ENCODE measurements around the gene GRAMD2A.

The GRAMD2A gene

DNA sequence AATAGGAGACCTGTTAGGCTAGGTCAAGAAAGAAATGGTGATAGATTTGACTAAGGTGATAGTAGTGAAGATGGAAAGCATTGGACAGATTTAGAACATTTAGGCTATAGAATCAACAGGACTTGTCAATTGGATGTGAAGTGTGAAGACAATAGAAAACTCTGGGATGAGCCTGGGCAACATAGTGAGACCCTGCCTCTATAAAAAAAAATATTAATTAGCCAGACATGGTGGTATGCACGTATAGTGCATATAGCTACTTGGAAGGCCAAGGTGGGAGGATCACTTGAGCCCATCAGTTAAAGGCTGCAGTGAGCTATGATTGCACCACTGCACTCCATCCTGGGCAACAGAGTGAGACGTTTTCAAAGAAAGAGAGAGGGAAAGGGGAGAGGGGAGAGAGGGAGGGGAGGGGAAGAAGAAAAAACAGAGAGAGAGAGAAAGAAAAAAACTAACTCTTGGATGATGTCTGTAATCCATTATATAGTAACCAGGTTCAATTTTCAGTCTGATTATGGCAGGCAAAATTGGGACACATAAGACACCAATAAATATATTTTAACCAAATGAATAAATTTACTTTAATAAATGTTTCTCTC, 69.8 kb downstream of the GRAMD2A start:
- 100% methylated on average over 2 of the region's 2 CpGs for WGBS (ENCODE audit: insufficient coverage)
- H3K27me3 ChIP-seq (replicated peaks in 2 of 5; ENCODE audit: control insufficient read depth in 4 of 5, insufficient read depth in 5 of 5, low read length in 4 of 5), result no peaks in the 10 kb centered on the region
- H3K9me3 ChIP-seq (ENCODE audit: control extremely low read depth in 1 of 5, control insufficient read depth in 4 of 5, insufficient read depth in 2 of 5, low read depth in 1 of 5, low read length in 4 of 5), result no peaks in the 10 kb centered on the region
- CTCF ChIA-PET, result no interaction called here
- peaks cover 0 to 2% (median 0%) of the 10 kb centered on the region in 4 experiments for H3K4me1 ChIP-seq (ENCODE audit: control extremely low read depth in 1 of 4, control insufficient read depth in 4 of 4, insufficient read depth in 4 of 4, low read length in 3 of 4)
- DNase-seq, result no peak
- no peaks in the 10 kb centered on the region for H3K36me3 ChIP-seq (ENCODE audit: control insufficient read depth in 4 of 4, insufficient read depth in 4 of 4, low read length in 3 of 4)
- no peak overlapping the region for H3K27ac ChIP-seq (ENCODE audit: insufficient read depth in 1 of 2, low read depth in 1 of 2, low read length in 2 of 2, poor library complexity in 1 of 2, severe bottlenecking in 2 of 2)
- no peak overlapping the region for H3K4me3 ChIP-seq (ENCODE audit: control insufficient read depth in 1 of 7, extremely low read depth in 1 of 7, insufficient read depth in 4 of 7, low read depth in 2 of 7, low read length in 6 of 7)
- POLR2A ChIA-PET, result no interaction called here

DNA sequence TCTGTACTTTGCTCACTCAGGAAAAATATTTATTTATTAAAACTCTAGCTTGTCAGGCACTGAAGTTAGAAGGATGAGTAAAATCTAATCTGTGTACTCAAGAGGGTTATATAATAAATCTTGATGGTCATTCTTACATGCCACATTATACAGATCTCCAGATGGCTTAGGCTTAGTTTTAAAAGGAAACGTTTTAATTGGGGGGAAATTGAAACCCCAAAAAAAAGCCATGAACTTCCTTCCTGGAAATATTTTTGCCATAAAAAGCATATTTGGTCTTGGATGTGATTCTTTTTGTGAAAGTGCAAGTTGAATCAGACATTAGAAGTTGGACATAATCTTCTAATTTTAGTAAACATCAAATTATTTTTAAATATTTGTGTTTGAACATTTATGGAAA, 73.4 kb downstream of the GRAMD2A start:
- ChIA-PET POLR2A (no interaction called here), CTCF (no interaction called here)
- Histone ChIP-seq H3K36me3 (ENCODE audit: control insufficient read depth in 4 of 4, insufficient read depth in 4 of 4, low read length in 3 of 4) (no peaks in the 10 kb centered on the region), H3K27ac (ENCODE audit: insufficient read depth in 1 of 2, low read depth in 1 of 2, low read length in 2 of 2, poor library complexity in 1 of 2, severe bottlenecking in 2 of 2) (no peak overlapping the region), H3K4me1 (ENCODE audit: control extremely low read depth in 1 of 4, control insufficient read depth in 4 of 4, insufficient read depth in 4 of 4, low read length in 3 of 4) (peaks cover 0 to 3% (median under 1%) of the 10 kb centered on the region in 4 experiments), H3K9me3 (ENCODE audit: control extremely low read depth in 1 of 5, control insufficient read depth in 4 of 5, insufficient read depth in 2 of 5, low read depth in 1 of 5, low read length in 4 of 5) (no peaks in the 10 kb centered on the region), H3K27me3 (replicated peaks in 2 of 5; ENCODE audit: control insufficient read depth in 4 of 5, insufficient read depth in 5 of 5, low read length in 4 of 5) (no peaks in the 10 kb centered on the region), H3K4me3 (ENCODE audit: control insufficient read depth in 1 of 7, extremely low read depth in 1 of 7, insufficient read depth in 4 of 7, low read depth in 2 of 7, low read length in 6 of 7) (no peak overlapping the region)
- no CpG with 5 or more reads among the region's 1 CpG for WGBS (ENCODE audit: insufficient coverage)
- no peak for DNase-seq

DNA sequence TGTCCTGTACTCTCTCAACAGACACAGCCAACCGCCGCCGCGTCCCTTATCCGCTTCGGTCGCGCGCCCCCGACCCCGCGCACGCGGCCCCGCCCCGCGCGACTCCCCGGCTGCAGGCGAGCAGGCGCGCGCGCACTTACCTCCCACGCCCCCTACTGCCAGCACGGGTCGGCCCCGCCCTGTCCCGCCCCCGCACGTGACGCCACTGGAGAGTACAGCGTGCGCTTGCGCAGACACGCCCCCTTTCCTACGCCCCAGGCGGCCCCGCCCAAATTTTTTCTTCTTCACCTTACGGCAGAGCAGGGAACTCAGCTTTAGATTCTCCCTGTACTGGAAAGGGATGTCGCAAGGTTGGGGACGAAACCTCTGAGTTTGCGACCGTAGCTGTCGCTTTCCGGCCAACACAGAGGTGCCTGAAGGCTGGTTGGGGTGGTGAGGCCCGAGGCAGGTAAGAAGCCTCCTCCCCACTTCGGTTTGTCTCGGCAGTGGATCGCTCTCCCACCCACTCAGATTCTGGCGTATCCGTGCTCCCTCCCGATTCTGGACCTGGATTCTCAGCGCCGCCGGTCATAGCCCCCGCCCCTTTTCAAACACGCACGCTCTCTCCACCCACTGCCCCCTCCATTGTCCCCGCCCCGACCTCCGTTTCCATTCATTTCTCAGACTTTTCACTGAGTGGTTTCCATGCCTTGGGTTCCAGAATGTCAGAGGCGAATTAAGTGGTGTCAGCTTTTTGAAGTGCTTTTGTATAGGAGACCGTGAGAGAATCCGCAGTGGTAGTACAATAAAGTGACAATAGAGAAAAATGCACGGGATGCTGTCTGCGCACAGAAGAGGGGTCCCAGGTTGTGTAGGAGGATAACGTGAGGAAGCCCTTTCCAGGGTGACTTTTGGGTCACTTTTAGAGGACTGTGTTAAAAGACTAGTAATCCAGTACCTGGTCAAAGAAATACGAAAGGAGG, 79.3 kb downstream of the GRAMD2A start, which contains the start of the genes MYO9A and SENP8:
MYO9A (minus strand) TSS at position 134 of the 962 bp plus-strand sequence. CDS start 71,587 bp downstream, outside the sequence.
SENP8 (plus strand) TSS at position 387 of the 962 bp plus-strand sequence. CDS start 21,221 bp downstream, outside the sequence.
- H3K4me1 ChIP-seq (ENCODE audit: control extremely low read depth in 1 of 4, control insufficient read depth in 4 of 4, insufficient read depth in 4 of 4, low read length in 3 of 4), result peaks cover 5 to 19% (median 12%) of the 10 kb centered on the region in 4 experiments
- no peaks in the 10 kb centered on the region for H3K27me3 ChIP-seq (replicated peaks in 2 of 5; ENCODE audit: control insufficient read depth in 4 of 5, insufficient read depth in 5 of 5, low read length in 4 of 5)
- H3K27ac ChIP-seq (ENCODE audit: insufficient read depth in 1 of 2, low read depth in 1 of 2, low read length in 2 of 2, poor library complexity in 1 of 2, severe bottlenecking in 2 of 2), result peak within 1 kb of the TSS; percentile 91 to 97
- POLR2A ChIA-PET, result no interaction called here
- CTCF ChIA-PET, result interaction anchor here (0.6 to 0.9 kb wide), 2 partner anchors 34 to 204 kb away, joined by 3 read pairs; no protein-coding TSS in a partner anchor
- H3K9me3 ChIP-seq (ENCODE audit: control extremely low read depth in 1 of 5, control insufficient read depth in 4 of 5, insufficient read depth in 2 of 5, low read depth in 1 of 5, low read length in 4 of 5), result no peaks in the 10 kb centered on the region
- H3K4me3 ChIP-seq (ENCODE audit: control insufficient read depth in 1 of 7, extremely low read depth in 1 of 7, insufficient read depth in 4 of 7, low read depth in 2 of 7, low read length in 6 of 7), result peak within 1 kb of the TSS; percentile 88 to 96 (median 92)
- no peaks in the 10 kb centered on the region for H3K36me3 ChIP-seq (ENCODE audit: control insufficient read depth in 4 of 4, insufficient read depth in 4 of 4, low read length in 3 of 4)
- peak; percentile 98 to 99 (median 99) for DNase-seq
- WGBS (ENCODE audit: insufficient coverage), result 0% methylated on average over 48 of the region's 69 CpGs

DNA sequence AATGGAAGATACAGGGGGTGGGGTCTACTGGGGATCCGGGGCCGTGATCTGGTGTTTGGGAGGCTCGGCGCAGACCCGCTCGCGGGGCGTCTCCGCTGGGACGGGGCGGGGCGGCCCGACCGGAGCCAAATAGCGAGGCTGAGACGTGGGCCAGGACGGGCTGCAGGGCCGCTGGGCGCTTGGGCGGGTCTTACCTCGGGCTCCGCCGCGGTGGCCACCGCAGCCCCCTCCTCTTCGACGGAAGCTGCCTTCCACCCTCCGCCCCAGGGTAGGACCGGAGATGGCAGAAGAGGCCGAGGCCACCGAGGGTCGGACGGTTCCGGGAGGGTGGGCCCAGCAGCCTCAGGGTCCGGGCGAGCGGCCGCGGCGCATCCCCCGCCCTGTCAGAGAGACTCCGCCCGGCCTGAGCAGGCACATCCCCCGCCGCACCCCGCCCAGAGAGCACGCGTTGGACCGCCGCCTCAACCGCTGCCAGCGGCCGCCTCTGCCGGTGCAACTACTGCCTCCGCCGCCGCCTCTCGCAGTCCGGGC, 80.0 kb downstream of the GRAMD2A start:
- CTCF ChIA-PET, result interaction anchor here (0.6 to 0.9 kb wide), 3 partner anchors 9 to 95 kb away, joined by 3 read pairs; no protein-coding TSS in a partner anchor
- POLR2A ChIA-PET, result no interaction called here

DNA sequence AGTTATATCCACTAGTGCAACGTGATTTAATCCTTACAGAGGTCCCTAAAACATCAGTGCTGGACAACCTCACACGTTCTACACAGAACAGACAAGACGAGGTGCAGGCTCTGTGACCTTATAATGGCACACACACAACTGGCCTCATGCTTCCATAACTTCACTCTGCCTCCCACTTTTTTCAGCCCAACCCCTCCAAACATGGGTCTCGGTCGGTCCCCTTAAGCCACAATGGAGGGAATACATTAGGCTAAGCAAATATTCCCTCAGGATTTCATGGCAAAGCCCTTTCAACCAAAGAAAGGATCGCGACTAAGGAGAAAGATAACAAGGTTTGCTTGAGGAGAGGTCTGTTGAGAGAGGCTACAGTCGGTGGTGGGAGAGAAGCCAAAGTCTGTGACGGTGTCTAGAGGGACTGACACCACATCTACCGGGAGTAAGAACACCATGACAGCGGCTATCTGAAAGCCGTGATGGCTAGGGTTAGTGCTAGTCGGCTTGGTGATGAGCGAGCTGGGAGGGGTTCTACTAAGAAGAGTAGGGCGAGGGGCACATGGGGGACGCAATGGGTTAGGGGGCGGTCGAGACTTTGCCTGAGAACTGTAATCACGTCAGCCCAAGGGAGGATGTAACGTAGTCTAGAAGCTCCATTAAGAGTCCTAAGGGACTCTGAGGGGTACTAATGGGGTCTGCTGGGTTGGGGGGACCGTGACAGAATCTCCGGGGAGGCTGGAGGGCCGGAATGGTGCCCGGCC, 80.7 kb downstream of the GRAMD2A start:
- no peaks in the 10 kb centered on the region for H3K9me3 ChIP-seq (ENCODE audit: control extremely low read depth in 1 of 5, control insufficient read depth in 4 of 5, insufficient read depth in 2 of 5, low read depth in 1 of 5, low read length in 4 of 5)
- ChIA-PET CTCF (interaction anchor here (0.6 to 0.7 kb wide), 2 partner anchors 8 to 94 kb away, joined by 3 read pairs; no protein-coding TSS in a partner anchor), POLR2A (no interaction called here)
- peak overlapping the region; percentile 88 to 95 (median 92) for H3K4me3 ChIP-seq (ENCODE audit: control insufficient read depth in 1 of 7, extremely low read depth in 1 of 7, insufficient read depth in 4 of 7, low read depth in 2 of 7, low read length in 6 of 7)
- peaks cover 5 to 19% (median 12%) of the 10 kb centered on the region in 4 experiments for H3K4me1 ChIP-seq (ENCODE audit: control extremely low read depth in 1 of 4, control insufficient read depth in 4 of 4, insufficient read depth in 4 of 4, low read length in 3 of 4)
- WGBS (ENCODE audit: insufficient coverage), result 3% methylated on average over 22 of the region's 24 CpGs
- no peaks in the 10 kb centered on the region for H3K36me3 ChIP-seq (ENCODE audit: control insufficient read depth in 4 of 4, insufficient read depth in 4 of 4, low read length in 3 of 4)
- H3K27me3 ChIP-seq (replicated peaks in 2 of 5; ENCODE audit: control insufficient read depth in 4 of 5, insufficient read depth in 5 of 5, low read length in 4 of 5), result no peaks in the 10 kb centered on the region
- DNase-seq, result peak in 2 of 3 donors; percentile 63 to 65
- H3K27ac ChIP-seq (ENCODE audit: insufficient read depth in 1 of 2, low read depth in 1 of 2, low read length in 2 of 2, poor library complexity in 1 of 2, severe bottlenecking in 2 of 2), result peak overlapping the region in 1 of 2 experiments; percentile 97

More for the DNA sequence above, 80.0 kb downstream of the GRAMD2A start:
- Histone ChIP-seq H3K4me1 (ENCODE audit: control extremely low read depth in 1 of 4, control insufficient read depth in 4 of 4, insufficient read depth in 4 of 4, low read length in 3 of 4) (peaks cover 5 to 19% (median 12%) of the 10 kb centered on the region in 4 experiments), H3K4me3 (ENCODE audit: control insufficient read depth in 1 of 7, extremely low read depth in 1 of 7, insufficient read depth in 4 of 7, low read depth in 2 of 7, low read length in 6 of 7) (peak overlapping the region; percentile 88 to 95 (median 92)), H3K27ac (ENCODE audit: insufficient read depth in 1 of 2, low read depth in 1 of 2, low read length in 2 of 2, poor library complexity in 1 of 2, severe bottlenecking in 2 of 2) (peak overlapping the region in 1 of 2 experiments; percentile 97), H3K9me3 (ENCODE audit: control extremely low read depth in 1 of 5, control insufficient read depth in 4 of 5, insufficient read depth in 2 of 5, low read depth in 1 of 5, low read length in 4 of 5) (no peaks in the 10 kb centered on the region), H3K36me3 (ENCODE audit: control insufficient read depth in 4 of 4, insufficient read depth in 4 of 4, low read length in 3 of 4) (no peaks in the 10 kb centered on the region), H3K27me3 (replicated peaks in 2 of 5; ENCODE audit: control insufficient read depth in 4 of 5, insufficient read depth in 5 of 5, low read length in 4 of 5) (no peaks in the 10 kb centered on the region)
- under 1% methylated on average over 57 of the region's 59 CpGs for WGBS (ENCODE audit: insufficient coverage)
- peak; percentile 77 to 88 (median 86) for DNase-seq

DNA sequence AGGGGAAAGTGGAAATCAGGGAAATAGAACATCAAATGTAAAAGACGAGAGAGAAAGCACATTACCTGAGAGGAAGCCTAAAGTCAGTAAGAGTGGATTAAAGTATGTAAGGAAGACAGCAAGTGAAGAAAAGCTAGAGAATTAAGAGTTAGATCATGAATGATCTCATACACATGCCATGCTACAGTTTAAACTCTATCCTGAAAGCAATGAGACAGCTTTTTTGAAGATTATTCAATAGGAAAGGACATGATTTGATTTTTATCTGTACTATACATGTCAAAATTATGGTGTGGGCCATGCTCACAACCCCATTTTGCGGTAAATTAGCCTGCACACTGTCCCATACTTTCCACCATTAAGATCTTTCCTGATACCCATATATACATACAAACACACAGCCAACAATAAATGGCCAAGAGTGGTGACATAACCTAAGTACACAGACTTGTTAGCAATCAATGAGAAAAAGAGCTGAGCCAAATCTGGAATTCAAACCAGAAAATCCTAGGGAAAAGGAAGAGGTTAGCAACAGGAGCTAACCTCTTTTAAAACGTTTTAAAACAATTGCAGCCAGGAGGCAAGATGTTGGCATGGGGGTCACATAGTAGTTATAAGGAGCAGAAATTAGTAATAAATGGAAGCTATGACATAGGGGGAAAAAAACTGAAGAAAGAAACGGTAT, 84.1 kb downstream of the GRAMD2A start:
- ChIA-PET POLR2A (no interaction called here), CTCF (interaction anchor here (0.6 kb wide), 1 partner anchor 241 kb away, joined by 3 read pairs; no protein-coding TSS in a partner anchor)
- 100% methylated on average over 3 of the region's 4 CpGs for WGBS (ENCODE audit: insufficient coverage)
- DNase-seq, result no peak
- H3K27me3 ChIP-seq (replicated peaks in 2 of 5; ENCODE audit: control insufficient read depth in 4 of 5, insufficient read depth in 5 of 5, low read length in 4 of 5), result no peaks in the 10 kb centered on the region
- peaks cover 5 to 12% (median 8%) of the 10 kb centered on the region in 4 experiments for H3K4me1 ChIP-seq (ENCODE audit: control extremely low read depth in 1 of 4, control insufficient read depth in 4 of 4, insufficient read depth in 4 of 4, low read length in 3 of 4)
- H3K4me3 ChIP-seq (ENCODE audit: control insufficient read depth in 1 of 7, extremely low read depth in 1 of 7, insufficient read depth in 4 of 7, low read depth in 2 of 7, low read length in 6 of 7), result no peak overlapping the region
- H3K36me3 ChIP-seq (ENCODE audit: control insufficient read depth in 4 of 4, insufficient read depth in 4 of 4, low read length in 3 of 4), result no peaks in the 10 kb centered on the region
- no peaks in the 10 kb centered on the region for H3K9me3 ChIP-seq (ENCODE audit: control extremely low read depth in 1 of 5, control insufficient read depth in 4 of 5, insufficient read depth in 2 of 5, low read depth in 1 of 5, low read length in 4 of 5)
- no peak overlapping the region for H3K27ac ChIP-seq (ENCODE audit: insufficient read depth in 1 of 2, low read depth in 1 of 2, low read length in 2 of 2, poor library complexity in 1 of 2, severe bottlenecking in 2 of 2)
